Naive B cell (primary cell): Measurements from ENCODE around the gene WDR18. TPM values are rescaled to one million over a fixed set of nuclear protein-coding genes. Genes with fewer than 3 reads are reported as not detected.

Source experiments
- ATAC-seq, 2 donors: fragments of 150-1000 bp; cut with Tn5 transposase; 2 replicates each; pipeline ENCODE4 v1.10.0; 2021; ENCODE audit warnings: low read depth in 2 of 2, mild to moderate bottlenecking in 2 of 2, moderate library complexity in 2 of 2
- DNase-seq: peaks from one replicate; pipeline ENCODE4 v3.0.0; 2022
- H3K27ac Mint-ChIP-seq, 6 donors: one replicate each; pipeline ENCODE4 v1.8.0; 2020 to 2022; ENCODE audit warnings: mild to moderate bottlenecking in 6 of 6, mixed read lengths in 6 of 6, moderate library complexity in 5 of 6, inconsistent platforms in 2 of 6
- H3K27me3 Mint-ChIP-seq, 3 donors: one replicate each; pipeline ENCODE4 v1.8.0; 2021 to 2022; ENCODE audit warnings: mixed read lengths in 3 of 3, mild to moderate bottlenecking in 1 of 3
- H3K36me3 Mint-ChIP-seq, 2 donors: one replicate each; pipeline ENCODE4 v1.8.0; 2020 to 2022; ENCODE audit warnings: mixed read lengths in 2 of 2, inconsistent platforms in 1 of 2, mild to moderate bottlenecking in 1 of 2
- H3K4me1 Mint-ChIP-seq, 3 donors: one replicate each; pipeline ENCODE4 v1.8.0; 2020 to 2022; ENCODE audit warnings: mixed read lengths in 3 of 3, inconsistent platforms in 1 of 3, mild to moderate bottlenecking in 1 of 3, moderate library complexity in 1 of 3
- H3K4me3 Mint-ChIP-seq, 8 donors: one replicate each; pipeline ENCODE4 v1.8.0; 2020 to 2022; ENCODE audit warnings: mild to moderate bottlenecking in 8 of 8, mixed read lengths in 8 of 8, moderate library complexity in 8 of 8, inconsistent platforms in 2 of 8
- H3K9me3 Mint-ChIP-seq, 7 donors: one replicate each; pipeline ENCODE4 v1.8.0; 2020 to 2022; ENCODE audit warnings: mixed read lengths in 7 of 7, mild to moderate bottlenecking in 5 of 7, inconsistent platforms in 2 of 7, moderate library complexity in 1 of 7
- polyA plus RNA-seq, 6 donors: library from polyadenylated mRNA; unstranded; fragments of 300-500 nt; fragmentation: Illumina TruSeq; gene quantifications; one replicate each; pipeline ENCODE4 v1.2.3, GENCODE V29; 2021; ENCODE audit warnings: low read depth in 6 of 6

The WDR18 gene
- polyA plus RNA-seq, 6 donors from 2014 or later: 39.9 to 64.1 (median 52.5) TPM

- H3K27ac Mint-ChIP-seq: peak overlapping the region in 1 of 6 donors; percentile 48
- peaks cover 0 to 1% (median 0%) of the 10 kb centered on the region in 7 donors for H3K9me3 Mint-ChIP-seq
- H3K27me3 Mint-ChIP-seq: peaks cover 5 to 16% (median 12%) of the 10 kb centered on the region in 3 donors
- peaks cover 0 to 5% of the 10 kb centered on the region in 2 donors for H3K36me3 Mint-ChIP-seq
- DNase-seq: no peak
- no peak for ATAC-seq
- peaks cover 7 to 22% (median 12%) of the 10 kb centered on the region in 3 donors for H3K4me1 Mint-ChIP-seq
- no peak overlapping the region for H3K4me3 Mint-ChIP-seq
Measured at GRCh38 chr19:1004803-1005664, 20.9 kb downstream of the WDR18 start.

- DNase-seq (no peak), ATAC-seq (no peak)
- Mint-ChIP-seq H3K36me3 (peaks cover 0 to 5% of the 10 kb centered on the region in 2 donors), H3K4me1 (peaks cover 4 to 12% (median 7%) of the 10 kb centered on the region in 3 donors), H3K27ac (peak overlapping the region in 2 of 6 donors; percentile 57 to 82), H3K4me3 (no peak overlapping the region), H3K9me3 (peaks cover 0 to 1% (median 0%) of the 10 kb centered on the region in 7 donors), H3K27me3 (peaks cover 5 to 9% (median 7%) of the 10 kb centered on the region in 3 donors)
Measured at GRCh38 chr19:1006711-1007398, 22.7 kb downstream of the WDR18 start.

- Mint-ChIP-seq H3K27ac (peak overlapping the region in 1 of 6 donors; percentile 57), H3K27me3 (peaks cover 2 to 5% (median 3%) of the 10 kb centered on the region in 3 donors), H3K9me3 (peaks cover 0 to 1% (median 0%) of the 10 kb centered on the region in 7 donors), H3K4me1 (peaks cover 3 to 8% (median 7%) of the 10 kb centered on the region in 3 donors), H3K36me3 (peaks cover 0 to 5% of the 10 kb centered on the region in 2 donors), H3K4me3 (no peak overlapping the region)
- ATAC-seq: no peak
- DNase-seq: no peak
Measured at GRCh38 chr19:1007399-1008251, 23.5 kb downstream of the WDR18 start.

GRCh38 chr19:1008268-1009040 is 24.3 kb downstream of the WDR18 start:
- no peak for ATAC-seq
- Mint-ChIP-seq H3K27me3 (no peaks in the 10 kb centered on the region), H3K36me3 (peaks cover 0 to 5% of the 10 kb centered on the region in 2 donors), H3K4me3 (peak overlapping the region in 1 of 8 donors; percentile 51), H3K9me3 (peaks cover 0 to 1% (median 0%) of the 10 kb centered on the region in 7 donors), H3K27ac (no peak overlapping the region), H3K4me1 (peaks cover 0 to 7% (median 7%) of the 10 kb centered on the region in 3 donors)
- no peak for DNase-seq

GRCh38 chr19:1009041-1009980 is 25.2 kb downstream of the WDR18 start:
- H3K36me3 Mint-ChIP-seq: peaks cover 0 to 5% of the 10 kb centered on the region in 2 donors
- DNase-seq (no peak), ATAC-seq (no peak)
- H3K4me1 Mint-ChIP-seq: peaks cover 2 to 14% (median 7%) of the 10 kb centered on the region in 3 donors
- H3K27ac Mint-ChIP-seq: no peak overlapping the region
- no peaks in the 10 kb centered on the region for H3K27me3 Mint-ChIP-seq
- H3K4me3 Mint-ChIP-seq: no peak overlapping the region
- H3K9me3 Mint-ChIP-seq: peaks cover 0 to 1% (median 0%) of the 10 kb centered on the region in 7 donors

- no peak overlapping the region for H3K4me3 Mint-ChIP-seq
- H3K4me1 Mint-ChIP-seq: peaks cover 2 to 14% (median 7%) of the 10 kb centered on the region in 3 donors
- peak overlapping the region in 1 of 6 donors; percentile 81 for H3K27ac Mint-ChIP-seq
- H3K27me3 Mint-ChIP-seq: no peaks in the 10 kb centered on the region
- DNase-seq: no peak
- peaks cover 0 to 5% of the 10 kb centered on the region in 2 donors for H3K36me3 Mint-ChIP-seq
- H3K9me3 Mint-ChIP-seq: peaks cover 0 to 1% (median 0%) of the 10 kb centered on the region in 7 donors
- no peak for ATAC-seq
Measured at GRCh38 chr19:1009981-1010538, 25.9 kb downstream of the WDR18 start.

GRCh38 chr19:1010586-1011510 is 26.7 kb downstream of the WDR18 start:
- H3K27ac Mint-ChIP-seq: no peak overlapping the region
- DNase-seq (no peak), ATAC-seq (no peak)
- no peaks in the 10 kb centered on the region for H3K9me3 Mint-ChIP-seq
- H3K36me3 Mint-ChIP-seq: peaks cover 0 to 5% of the 10 kb centered on the region in 2 donors
- no peaks in the 10 kb centered on the region for H3K27me3 Mint-ChIP-seq
- peaks cover 2 to 14% (median 5%) of the 10 kb centered on the region in 3 donors for H3K4me1 Mint-ChIP-seq
- no peak overlapping the region for H3K4me3 Mint-ChIP-seq

GRCh38 chr19:1011831-1012333 is 27.7 kb downstream of the WDR18 start:
- no peaks in the 10 kb centered on the region for H3K27me3 Mint-ChIP-seq
- no peaks in the 10 kb centered on the region for H3K9me3 Mint-ChIP-seq
- peaks cover 0 to 2% of the 10 kb centered on the region in 2 donors for H3K36me3 Mint-ChIP-seq
- ATAC-seq (no peak), DNase-seq (no peak)
- peaks cover 8 to 12% (median 9%) of the 10 kb centered on the region in 3 donors for H3K4me1 Mint-ChIP-seq
- H3K27ac Mint-ChIP-seq: no peak overlapping the region
- H3K4me3 Mint-ChIP-seq: no peak overlapping the region

GRCh38 chr19:1012334-1012733 is 28.2 kb downstream of the WDR18 start:
- Mint-ChIP-seq H3K9me3 (no peaks in the 10 kb centered on the region), H3K36me3 (no peaks in the 10 kb centered on the region), H3K4me1 (peaks cover 11 to 14% (median 13%) of the 10 kb centered on the region in 3 donors)

GRCh38 chr19:1013218-1013617 is 29.1 kb downstream of the WDR18 start:
- H3K9me3 Mint-ChIP-seq: no peaks in the 10 kb centered on the region
- H3K27ac Mint-ChIP-seq: peak overlapping the region in 1 of 6 donors; percentile 34
- H3K36me3 Mint-ChIP-seq: no peaks in the 10 kb centered on the region
- H3K4me3 Mint-ChIP-seq: no peak overlapping the region
- H3K27me3 Mint-ChIP-seq: no peaks in the 10 kb centered on the region
- DNase-seq (no peak), ATAC-seq (no peak)
- H3K4me1 Mint-ChIP-seq: peaks cover 20 to 22% (median 22%) of the 10 kb centered on the region in 3 donors

More at GRCh38 chr19:1012334-1012733, 28.2 kb downstream of the WDR18 start:
- no peak overlapping the region for H3K27ac Mint-ChIP-seq
- ATAC-seq (no peak), DNase-seq (no peak)
- no peak overlapping the region for H3K4me3 Mint-ChIP-seq
- H3K27me3 Mint-ChIP-seq: no peaks in the 10 kb centered on the region
